OCI-LY7 (cell line): ENCODE measurements around the gene NT5M. TPM values are rescaled to one million over a fixed set of nuclear protein-coding genes. Genes with fewer than 3 reads are reported as not detected.

Experiments
- BruUV-seq: library from RNA; stranded (reverse); fragments of 400-500 nt; replicated peaks from 2 replicates; lab custom pipeline; 2021; lab: Mats Ljungman, UMichigan
- CTCF ChIA-PET: fragments of 300-600 bp; sonication (Branson Sonifier 250); formaldehyde crosslinking; loops from one replicate; lab custom pipeline; 2022; ENCODE audit warnings: antibody characterized with exemption; ENCODE audit not compliant: unreplicated experiment; lab: Charles Lee
- POLR2A ChIA-PET: fragments of 300-600 bp; sonication (Branson Sonifier 250); formaldehyde crosslinking; loops from one replicate; lab custom pipeline; 2022; ENCODE audit warnings: antibody characterized with exemption; lab: Charles Lee
- DNase-seq: peaks from one replicate; pipeline ENCODE4 v3.0.0-alpha.2; 2015; ENCODE audit warnings: low spot score
- H2AFZ ChIP-seq: fragments of 200-600 bp; sonication (generic), shearing (Covaris generic); 2 replicates; pipeline ENCODE4 v1.6.1; 2014; ENCODE audit warnings: mild to moderate bottlenecking, antibody characterized with exemption, low read length, moderate library complexity
- H3K27ac ChIP-seq: fragments of 200-600 bp; sonication (generic); 2 replicates; pipeline ENCODE4 v1.5.1; 2014; ENCODE audit warnings: mixed run types, low read depth, mild to moderate bottlenecking, moderate library complexity, low read length, inconsistent platforms; ENCODE audit not compliant: poor library complexity, severe bottlenecking
- H3K36me3 ChIP-seq: fragments of 200-600 bp; sonication (generic); 2 replicates; pipeline ENCODE4 v1.6.1; 2014; ENCODE audit warnings: mild to moderate bottlenecking, antibody characterized with exemption, low read length, moderate library complexity, mixed read lengths; ENCODE audit not compliant: insufficient read depth
- H3K4me1 ChIP-seq: fragments of 200-600 bp; sonication (generic); 2 replicates; pipeline ENCODE4 v1.5.1; 2014; ENCODE audit warnings: mild to moderate bottlenecking, low read length; ENCODE audit not compliant: insufficient read depth, poor library complexity, severe bottlenecking
- H3K4me2 ChIP-seq: fragments of 200-600 bp; sonication (generic); 2 replicates; pipeline ENCODE4 v1.6.1; 2014; ENCODE audit warnings: mild to moderate bottlenecking, low read length
- H3K4me3 ChIP-seq: fragments of 200-600 bp; sonication (generic); 2 replicates; pipeline ENCODE4 v1.5.1; 2014; ENCODE audit warnings: mild to moderate bottlenecking, low read depth, low read length; ENCODE audit not compliant: poor library complexity, severe bottlenecking
- H3K79me2 ChIP-seq: fragments of 200-600 bp; sonication (generic); 2 replicates; pipeline ENCODE4 v1.6.1; 2016; ENCODE audit warnings: low read depth, mild to moderate bottlenecking, low read length, moderate library complexity, mixed read lengths; ENCODE audit not compliant: insufficient read depth
- H3K9me2 ChIP-seq: fragments of 200-600 bp; sonication (generic); 2 replicates; pipeline ENCODE4 v1.6.1; 2016; ENCODE audit warnings: mild to moderate bottlenecking, low read length, mixed read lengths; ENCODE audit not compliant: insufficient read depth
- H3K9me3 ChIP-seq: fragments of 200-600 bp; sonication (generic); 2 replicates; pipeline ENCODE4 v1.6.1; 2014; ENCODE audit warnings: mild to moderate bottlenecking, mixed run types, low read length, mixed read lengths
- H4K20me1 ChIP-seq: fragments of 200-600 bp; sonication (generic); 2 replicates; pipeline ENCODE4 v1.6.1; 2014; ENCODE audit warnings: mild to moderate bottlenecking, antibody characterized with exemption, low read length, moderate library complexity, mixed read lengths; ENCODE audit not compliant: insufficient read depth
- CTCF ChIP-seq: fragments of 200-600 bp; sonication (generic); conservative IDR thresholded peaks from 2 replicates; pipeline ENCODE4 v1.5.1; 2014; ENCODE audit warnings: mild to moderate bottlenecking, antibody characterized with exemption, low read length, moderate library complexity, mixed read lengths
- EZH2phosphoT487 ChIP-seq: fragments of 200-600 bp; sonication (generic); IDR thresholded peaks from 2 replicates; pipeline ENCODE4 v1.6.1; 2018; ENCODE audit warnings: low read depth, borderline replicate concordance, mild to moderate bottlenecking, mixed run types, antibody characterized with exemption, low read length, moderate library complexity, mixed read lengths
- intact Hi-C: fragments of 100-400 bp; cut with micrococcal nuclease; formaldehyde crosslinking; loops from one replicate; pipeline ENCODE4 v1.10.0; 2022; ENCODE audit not compliant: unreplicated experiment
- total RNA-seq, 2 experiments: library from RNA; depleted of rRNA in 1 of 2; stranded (reverse); fragments of >200 nt in 1 of 2; shearing (Covaris generic) in 1 of 2; gene quantifications; 2 replicates each; pipeline ENCODE4 v1.2.3, GENCODE V29; 2014 to 2022

NT5M gene
- total RNA-seq, 2 experiments from 2014 or later, result 8.2 to 14.0 TPM

GRCh38 chr17:17344507-17345293 is 41.5 kb downstream of the NT5M start:
- intact Hi-C loops, result no loop called here
- no peak for TF ChIP-seq EZH2phosphoT487
- TF ChIP-seq CTCF, result no peak
- no peak overlapping the region for H2AFZ ChIP-seq
- ChIA-PET CTCF (no interaction called here), POLR2A (interaction anchor here (0.6 kb wide), 1 partner anchor 351 kb away, joined by 3 read pairs; no protein-coding TSS in a partner anchor)
- no peaks in the 10 kb centered on the region for H3K4me1 ChIP-seq
- BruUV-seq, result no TSS peak
- no peak for DNase-seq
- no peaks in the 10 kb centered on the region for H3K79me2 ChIP-seq
- no peak overlapping the region for H3K4me3 ChIP-seq
- no peaks in the 10 kb centered on the region for H3K9me3 ChIP-seq
- no peak overlapping the region for H3K27ac ChIP-seq
- no peaks in the 10 kb centered on the region for H3K9me2 ChIP-seq
- H3K36me3 ChIP-seq, result no peaks in the 10 kb centered on the region
- no peaks in the 10 kb centered on the region for H4K20me1 ChIP-seq
- no peak overlapping the region for H3K4me2 ChIP-seq

GRCh38 chr17:17345294-17345597 is 42.1 kb downstream of the NT5M start:
- intact Hi-C loops, result no loop called here
- no peaks in the 10 kb centered on the region for H3K36me3 ChIP-seq
- no peaks in the 10 kb centered on the region for H3K9me2 ChIP-seq
- no peaks in the 10 kb centered on the region for H3K4me1 ChIP-seq
- H2AFZ ChIP-seq, result no peak overlapping the region
- no peak overlapping the region for H3K4me2 ChIP-seq
- no peak for DNase-seq
- CTCF ChIA-PET, result no interaction called here
- no peaks in the 10 kb centered on the region for H4K20me1 ChIP-seq
- H3K27ac ChIP-seq, result no peak overlapping the region
- no peak for TF ChIP-seq EZH2phosphoT487
- TF ChIP-seq CTCF, result no peak
- H3K9me3 ChIP-seq, result no peaks in the 10 kb centered on the region
- POLR2A ChIA-PET, result interaction anchor here (0.6 kb wide), 1 partner anchor 352 kb away, joined by 3 read pairs; no protein-coding TSS in a partner anchor
- BruUV-seq, result no TSS peak
- no peak overlapping the region for H3K4me3 ChIP-seq
- no peaks in the 10 kb centered on the region for H3K79me2 ChIP-seq

- no peak overlapping the region for H3K27ac ChIP-seq
- ChIA-PET POLR2A (no interaction called here), CTCF (no interaction called here)
- H4K20me1 ChIP-seq, result no peaks in the 10 kb centered on the region
- no peak overlapping the region for H3K4me2 ChIP-seq
- H3K4me1 ChIP-seq, result no peaks in the 10 kb centered on the region
- H3K36me3 ChIP-seq, result no peaks in the 10 kb centered on the region
- H3K79me2 ChIP-seq, result no peaks in the 10 kb centered on the region
- H3K9me3 ChIP-seq, result no peaks in the 10 kb centered on the region
- BruUV-seq, result no TSS peak
- no peaks in the 10 kb centered on the region for H3K9me2 ChIP-seq
- intact Hi-C loops, result no loop called here
- H2AFZ ChIP-seq, result no peak overlapping the region
- DNase-seq, result no peak
- TF ChIP-seq CTCF (no peak), EZH2phosphoT487 (no peak)
- no peak overlapping the region for H3K4me3 ChIP-seq
Observed at GRCh38 chr17:17345686-17346427, 42.7 kb downstream of the NT5M start.
